Urothelium cell line (cell line): ENCODE measurements around the gene LIMA1.
"Not testable (repeated sequence)": the region's sequence is repeated elsewhere in the genome, so short reads cannot be mapped to it uniquely, and the experiment has no call there.

ENCODE experiments used
- DNase-seq: peaks from one replicate; pipeline ENCODE4 v3.0.0; 2011; ENCODE audit warnings: low spot score, mixed read lengths
- FAIRE-seq: peaks from 2 replicates; lab custom pipeline; 2011; peaks lifted over from hg19 to GRCh38; lab: Jason Lieb, UNC

Gene LIMA1

DNA sequence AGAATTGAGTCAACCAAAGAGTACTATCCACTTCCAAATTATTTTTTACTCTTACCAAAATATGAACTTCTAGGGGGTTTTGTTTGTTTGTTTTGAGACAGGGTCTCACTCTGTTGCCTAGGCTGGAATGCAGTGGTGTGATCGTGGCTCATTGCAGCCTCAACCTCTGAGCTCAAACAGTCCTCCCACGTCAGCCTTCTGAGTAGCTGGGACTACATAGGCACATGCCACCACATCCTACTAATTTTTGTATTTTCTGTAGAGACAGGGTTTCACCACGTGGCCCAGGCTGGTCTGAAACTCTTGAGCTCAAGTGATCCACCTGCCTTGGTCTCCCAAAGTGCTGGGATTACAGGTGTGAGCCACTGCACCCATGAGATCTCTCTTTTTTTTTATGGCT, 7.4 kb upstream of the LIMA1 start:
- FAIRE-seq, DNase-seq: not testable (repeated sequence)

GRCh38 chr12:50287271-50287670, 4.0 kb upstream of the LIMA1 start:
- DNase-seq: no peak

DNA sequence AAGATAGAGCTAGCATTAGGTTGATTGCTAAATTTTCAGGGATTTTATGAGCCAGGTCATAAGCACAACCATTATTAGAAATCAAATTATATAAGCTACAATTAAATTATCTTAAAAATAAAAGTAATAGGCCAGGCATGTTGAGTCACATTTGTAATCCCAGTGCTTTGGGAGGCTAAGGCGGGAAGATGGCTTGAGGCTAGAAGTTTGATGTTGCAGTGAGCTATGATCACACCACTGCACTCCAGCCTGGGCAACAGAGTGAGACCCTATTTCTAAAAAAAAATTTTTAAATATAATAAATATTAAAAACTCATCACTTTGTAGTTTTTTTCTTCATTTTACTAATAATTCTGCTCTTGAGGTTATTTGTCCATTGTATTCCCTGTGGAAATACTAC, 1.9 kb upstream of the LIMA1 start:
- FAIRE-seq (no peak), DNase-seq (no peak)

More at GRCh38 chr12:50287271-50287670, 4.0 kb upstream of the LIMA1 start:
- FAIRE-seq: no peak

- DNase-seq (peak; percentile 19), FAIRE-seq (no peak)
Observed at GRCh38 chr12:50282721-50283228, 545 bp downstream of the LIMA1 start.

DNA sequence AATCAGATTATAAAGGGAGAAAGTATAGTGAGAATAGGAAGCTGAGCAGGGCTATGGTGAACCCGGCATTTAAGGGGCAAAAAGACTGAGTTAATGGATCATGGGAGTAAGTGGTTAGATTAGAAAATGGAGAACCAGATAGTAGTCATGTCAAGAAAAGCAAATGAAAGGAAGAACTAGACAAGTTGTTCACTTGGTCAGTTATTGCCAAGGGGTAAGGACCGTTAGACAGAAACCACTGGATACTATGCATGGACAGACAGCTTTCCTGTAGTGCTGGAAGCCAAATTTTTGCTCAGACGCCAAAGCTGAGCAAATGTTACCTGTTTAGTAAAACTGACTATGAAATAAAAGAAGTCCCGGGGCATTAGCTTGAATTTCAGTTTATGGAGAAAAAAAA, 3.8 kb downstream of the LIMA1 start:
- no peak for FAIRE-seq

GRCh38 chr12:50276912-50277671, 6.2 kb downstream of the LIMA1 start:
- DNase-seq (no peak), FAIRE-seq (no peak)

More for the DNA sequence above, 3.8 kb downstream of the LIMA1 start:
- no peak for DNase-seq

DNA sequence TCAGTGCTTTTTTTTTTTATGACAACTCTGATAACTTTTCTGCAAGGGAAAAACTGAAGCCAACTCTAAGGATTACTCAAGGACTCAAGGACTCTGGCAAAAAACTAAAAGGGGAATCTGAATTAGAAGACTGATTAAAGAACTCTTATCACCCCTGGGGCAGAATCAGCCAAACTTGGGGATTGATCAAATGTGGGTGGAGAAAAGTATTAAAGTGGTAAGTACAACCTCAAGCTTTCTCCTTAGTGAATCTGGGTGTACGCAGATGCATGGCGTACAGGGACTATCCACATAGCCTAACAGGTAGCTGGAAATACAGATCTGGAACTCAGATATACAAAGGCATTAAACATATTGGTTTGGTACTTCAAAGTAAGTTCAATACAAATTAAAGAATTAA, 7.3 kb downstream of the LIMA1 start:
- no peak for FAIRE-seq

GRCh38 chr12:50275556-50275955, 7.8 kb downstream of the LIMA1 start:
- FAIRE-seq (no peak), DNase-seq (no peak)

More for the DNA sequence above, 7.3 kb downstream of the LIMA1 start:
- no peak for DNase-seq

GRCh38 chr12:50275127-50275526, 8.2 kb downstream of the LIMA1 start:
- not testable (repeated sequence) for DNase-seq

GRCh38 chr12:50271724-50272247, 11.5 kb downstream of the LIMA1 start:
- FAIRE-seq (no peak), DNase-seq (no peak)

More at GRCh38 chr12:50275127-50275526, 8.2 kb downstream of the LIMA1 start:
- FAIRE-seq: not testable (repeated sequence)

- no peak for FAIRE-seq
Observed at GRCh38 chr12:50268482-50268881, 14.8 kb downstream of the LIMA1 start.

DNA sequence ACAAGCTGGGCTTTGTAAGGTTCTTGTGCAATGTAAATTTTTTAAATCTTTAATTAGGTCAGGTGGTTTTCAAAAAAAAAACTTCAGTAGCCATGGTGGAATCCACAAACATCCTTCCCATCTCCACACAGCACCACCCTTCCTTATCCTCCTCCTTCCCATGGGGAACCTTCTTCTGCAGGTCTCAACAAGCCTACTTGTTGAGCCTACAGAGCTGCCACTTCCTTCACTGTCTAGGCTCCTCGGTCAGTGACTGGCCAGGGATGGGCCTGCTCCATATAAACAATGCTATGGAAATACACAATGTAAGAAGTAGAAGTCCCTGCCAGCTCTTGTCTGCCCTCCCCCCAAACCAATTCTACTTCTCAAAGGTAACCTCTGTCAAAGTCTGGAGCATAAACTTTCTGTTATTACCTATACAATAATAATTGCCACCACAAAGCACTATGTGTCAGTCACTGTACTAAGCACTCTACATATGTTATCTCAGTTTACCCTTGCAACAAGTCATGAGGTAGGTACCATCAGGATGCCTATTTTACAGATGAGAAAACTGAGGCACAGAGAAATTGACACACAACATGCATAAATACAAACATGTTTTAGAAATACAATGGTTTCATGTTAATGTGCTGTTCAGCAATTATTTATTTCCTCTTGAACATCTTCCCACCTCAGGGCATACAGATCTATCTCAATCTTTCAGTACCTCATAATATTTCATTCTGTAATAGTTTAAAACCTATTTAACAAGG, 17.4 kb downstream of the LIMA1 start:
- DNase-seq (no peak), FAIRE-seq (no peak)

More at GRCh38 chr12:50268482-50268881, 14.8 kb downstream of the LIMA1 start:
- DNase-seq: no peak

GRCh38 chr12:50263832-50264231, 19.5 kb downstream of the LIMA1 start:
- FAIRE-seq (no peak), DNase-seq (no peak)

DNA sequence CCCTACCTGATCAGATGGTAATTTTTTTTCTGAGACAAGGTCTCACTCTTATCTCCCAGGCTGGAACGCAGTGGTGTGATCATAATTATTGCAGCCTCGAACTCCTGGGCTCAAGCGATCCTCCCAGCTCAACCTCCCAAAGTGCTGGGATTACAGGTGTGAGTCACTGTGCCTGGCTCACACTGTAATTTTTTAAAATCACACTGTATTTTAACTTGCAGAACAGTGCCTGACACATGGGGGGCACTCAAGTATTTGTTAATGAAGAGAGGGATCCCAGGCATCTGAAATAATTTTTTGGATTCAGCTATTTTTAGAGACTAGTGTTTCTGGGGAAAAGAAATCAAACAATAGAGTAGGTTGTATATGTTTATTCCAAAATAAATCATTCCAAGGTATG, 21.7 kb downstream of the LIMA1 start:
- DNase-seq (no peak), FAIRE-seq (no peak)

GRCh38 chr12:50258167-50258551, 25.2 kb downstream of the LIMA1 start:
- DNase-seq (no peak), FAIRE-seq (no peak)

- DNase-seq (no peak), FAIRE-seq (no peak)
Observed at GRCh38 chr12:50257236-50258166, 25.8 kb downstream of the LIMA1 start.

DNA sequence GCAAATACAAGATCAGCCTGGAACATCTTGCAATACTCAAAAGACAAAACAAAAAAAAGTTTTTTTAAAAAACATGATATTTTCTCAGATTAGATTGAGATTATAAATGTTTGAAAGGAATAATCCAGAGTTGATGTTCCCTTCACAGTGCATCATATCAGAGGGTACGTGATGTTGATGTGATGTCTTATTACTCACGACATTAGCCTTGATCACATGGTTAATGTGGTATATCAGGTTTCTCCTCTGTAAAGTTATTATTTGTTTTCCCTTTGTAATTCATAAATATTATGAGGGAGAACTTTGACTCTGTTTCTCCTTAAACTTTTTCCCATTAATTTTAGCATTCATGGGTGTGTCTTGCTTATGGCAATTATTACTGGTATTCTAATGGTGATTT, 26.6 kb downstream of the LIMA1 start:
- FAIRE-seq (no peak), DNase-seq (no peak)

GRCh38 chr12:50252977-50253602, 30.2 kb downstream of the LIMA1 start:
- FAIRE-seq: no peak
- DNase-seq: no peak

- DNase-seq (no peak), FAIRE-seq (no peak)
Observed at GRCh38 chr12:50251619-50252252, 31.6 kb downstream of the LIMA1 start.
